ENCODE measurements around the gene UCHL3. TPM values are rescaled to one million over a fixed set of nuclear protein-coding genes. Genes with fewer than 3 reads are reported as not detected.

Gene UCHL3
- total and polyA plus RNA-seq, 2 of the 8 experiments (the other 6 are each of a cell fraction or from before 2014, with no cell fraction given), result 33.0 to 61.1 TPM

DNA sequence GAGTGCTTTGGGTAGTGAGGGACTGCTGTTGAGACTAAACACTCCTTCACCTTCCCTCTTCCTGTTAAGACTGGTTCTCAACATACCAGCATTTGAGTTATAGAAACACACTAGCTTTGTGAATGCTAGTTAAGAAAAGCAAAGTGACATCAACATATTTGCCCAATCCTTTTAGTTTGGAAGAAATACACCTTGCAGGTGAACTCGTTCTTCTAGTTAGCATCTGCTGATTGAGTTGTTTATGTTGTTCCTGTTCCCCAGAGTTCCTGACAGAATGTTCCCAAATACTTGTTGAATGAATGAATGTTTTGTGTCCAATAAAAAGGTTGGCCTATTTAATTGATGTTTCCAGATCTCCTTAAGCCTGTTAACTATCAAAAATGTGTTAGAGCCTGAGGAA, 93.6 kb downstream of the UCHL3 start:
- Histone ChIP-seq H2BK5ac (ENCODE audit: low read depth, low read length) (no peak overlapping the region), H2BK120ac (replicated peaks; ENCODE audit: low read depth, low read length) (no peak overlapping the region), H3K79me2 (ENCODE audit: control insufficient read depth in 1 of 2, insufficient read depth in 2 of 2, low read length in 2 of 2) (no peaks in the 10 kb centered on the region), H3K4me1 (replicated peaks in 1 of 4; ENCODE audit: control insufficient read depth in 3 of 4, insufficient read depth in 4 of 4, low read length in 3 of 4) (peaks cover 0 to 8% (median 3%) of the 10 kb centered on the region in 4 experiments; a peak in 4 of 7 replicates), H3K9me3 (ENCODE audit: insufficient read depth in 2 of 2, low read depth in 1 of 2, low read length in 1 of 2) (no peaks in the 10 kb centered on the region), H3K27me3 (replicated peaks in 1 of 4; ENCODE audit: control insufficient read depth in 3 of 4, extremely low read depth in 1 of 4, insufficient read depth in 3 of 4, low read length in 3 of 4) (peaks cover 0 to 6% (median 3%) of the 10 kb centered on the region in 4 experiments; a peak in 3 of 7 replicates), H3K36me3 (ENCODE audit: control insufficient read depth in 2 of 4, insufficient read depth in 4 of 4, low read length in 3 of 4) (no peaks in the 10 kb centered on the region), H4K20me1 (replicated peaks in 1 of 2; ENCODE audit: control insufficient read depth in 1 of 2, insufficient read depth in 2 of 2, low read length in 2 of 2) (peaks cover 0 to 2% of the 10 kb centered on the region in 2 experiments), H4K8ac (ENCODE audit: extremely low read depth, insufficient read depth, low read length) (no peak overlapping the region), H2BK12ac (ENCODE audit: low read depth, low read length) (no peak overlapping the region), H3K56ac (replicated peaks; ENCODE audit: insufficient read length, low read depth, low read length) (no peak overlapping the region), H3K79me1 (ENCODE audit: low read depth, low read length) (no peaks in the 10 kb centered on the region), H3K4ac (replicated peaks; ENCODE audit: insufficient read length, low read depth, low read length) (no peak overlapping the region), H4K91ac (replicated peaks; ENCODE audit: insufficient read length, low read length) (no peak overlapping the region), H3K14ac (ENCODE audit: insufficient read length) (no peak overlapping the region), H2BK15ac (ENCODE audit: low read length) (no peak overlapping the region), H3K9ac (replicated peaks in 1 of 4; ENCODE audit: extremely low read depth in 1 of 4, low read depth in 3 of 4, low read length in 3 of 4) (no peak overlapping the region), H3K23ac (ENCODE audit: insufficient read length) (no peak overlapping the region), H3K23me2 (ENCODE audit: low read depth, low read length) (no peaks in the 10 kb centered on the region), H3K4me3 (ENCODE audit: extremely low read depth in 1 of 4, insufficient read depth in 2 of 4, low read depth in 3 of 4, low read length in 4 of 4) (no peak overlapping the region), H2AFZ (ENCODE audit: low read length) (no peak overlapping the region), H4K5ac (ENCODE audit: insufficient read length, low read depth, low read length) (no peak overlapping the region), H2AK5ac (ENCODE audit: low read depth, low read length) (no peak overlapping the region), H3K4me2 (ENCODE audit: insufficient read depth in 1 of 2, low read depth in 2 of 2, low read length in 2 of 2) (no peak overlapping the region), H3K18ac (ENCODE audit: extremely low read depth, low read length) (no peak overlapping the region), H2BK20ac (ENCODE audit: low read length) (no peak overlapping the region), H3K27ac (ENCODE audit: low read depth, low read length) (no peak overlapping the region)
- DNase-seq (ENCODE audit: low read depth in 1 of 2, low spot score in 2 of 2) (no peak), FAIRE-seq (no peak)
- POLR2A ChIA-PET (ENCODE audit: partially characterized antibody), result no interaction called here
- CTCF ChIA-PET (ENCODE audit: partially characterized antibody), result interaction anchor here (0.7 to 1.5 kb wide), 4 partner anchors 31 to 44 kb away, joined by 3 to 4 read pairs (median 3); no protein-coding TSS in a partner anchor
- 73% methylated on average over 1 of the region's 1 CpG; no CpG with 5 or more reads in 1 of the 2 experiments for WGBS, 2 experiments (ENCODE audit: extremely low coverage in 1 of 2, insufficient coverage in 1 of 2, insufficient read length in 1 of 2, insufficient replicate concordance in 2 of 2, low coverage in 1 of 2, low lambda C conversion rate in 2 of 2, missing lambda C conversion rate in 1 of 2)
- TF ChIP-seq RXRA (IDR thresholded peaks at IDR 0.05; ENCODE audit: insufficient read depth, low read depth, low read length) (no peak), KDM5A (IDR thresholded peaks at IDR 0.05; ENCODE audit: low read length) (no peak), CTBP2 (IDR thresholded peaks at IDR 0.05; ENCODE audit: borderline replicate concordance, insufficient read depth, insufficient read length, low read length) (no peak), SP1 (IDR thresholded peaks at IDR 0.05; ENCODE audit: low read depth, low read length) (no peak), PHF8 (conservative IDR thresholded peaks at IDR 0.05; ENCODE audit: low read depth, low read length) (no peak), RBBP5 (IDR thresholded peaks at IDR 0.05; ENCODE audit: borderline replicate concordance, low read depth, low read length) (no peak), NRF1 (IDR thresholded peaks at IDR 0.05; ENCODE audit: low read depth, low read length) (no peak), SIRT6 (IDR thresholded peaks at IDR 0.05; ENCODE audit: low read length) (no peak)
- TF ChIP-seq, protein P1, sequence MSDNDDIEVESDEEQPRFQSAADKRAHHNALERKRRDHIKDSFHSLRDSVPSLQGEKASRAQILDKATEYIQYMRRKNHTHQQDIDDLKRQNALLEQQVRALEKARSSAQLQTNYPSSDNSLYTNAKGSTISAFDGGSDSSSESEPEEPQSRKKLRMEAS (IDR thresholded peaks at IDR 0.05), result no peak
- TF ChIP-seq, protein P2, sequence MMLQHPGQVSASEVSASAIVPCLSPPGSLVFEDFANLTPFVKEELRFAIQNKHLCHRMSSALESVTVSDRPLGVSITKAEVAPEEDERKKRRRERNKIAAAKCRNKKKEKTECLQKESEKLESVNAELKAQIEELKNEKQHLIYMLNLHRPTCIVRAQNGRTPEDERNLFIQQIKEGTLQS (IDR thresholded peaks at IDR 0.05; ENCODE audit: insufficient read depth, low read depth, low read length), result no peak
- TF ChIP-seq, protein P3, sequence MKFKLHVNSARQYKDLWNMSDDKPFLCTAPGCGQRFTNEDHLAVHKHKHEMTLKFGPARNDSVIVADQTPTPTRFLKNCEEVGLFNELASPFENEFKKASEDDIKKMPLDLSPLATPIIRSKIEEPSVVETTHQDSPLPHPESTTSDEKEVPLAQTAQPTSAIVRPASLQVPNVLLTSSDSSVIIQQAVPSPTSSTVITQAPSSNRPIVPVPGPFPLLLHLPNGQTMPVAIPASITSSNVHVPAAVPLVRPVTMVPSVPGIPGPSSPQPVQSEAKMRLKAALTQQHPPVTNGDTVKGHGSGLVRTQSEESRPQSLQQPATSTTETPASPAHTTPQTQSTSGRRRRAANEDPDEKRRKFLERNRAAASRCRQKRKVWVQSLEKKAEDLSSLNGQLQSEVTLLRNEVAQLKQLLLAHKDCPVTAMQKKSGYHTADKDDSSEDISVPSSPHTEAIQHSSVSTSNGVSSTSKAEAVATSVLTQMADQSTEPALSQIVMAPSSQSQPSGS (IDR thresholded peaks at IDR 0.05; ENCODE audit: low read length), result no peak

All from H1 (cell line).